Prostate gland (tissue), 2 donors: ENCODE results near the gene SKIC8.

Experiments
- POLR2A ChIP-seq: fragments of 450-650 bp; IDR thresholded peaks from one replicate; pipeline ENCODE4 v1.6.1; 2016; ENCODE audit warnings: antibody characterized with exemption, mild to moderate bottlenecking
- TF ChIP-seq, protein P1 (sequence below), 4 experiments: fragments of 200-600 bp in 2 of 4; fragments of 450-650 bp in 2 of 4; sonication (generic) in 2 of 4; IDR thresholded peaks; 1 replicate in 3 of 4; 2 replicates in 1 of 4; pipeline ENCODE4 v1.5.1; 2016 to 2019; ENCODE audit warnings: antibody characterized with exemption in 4 of 4, mild to moderate bottlenecking in 2 of 4, moderate library complexity in 2 of 4

DNA sequence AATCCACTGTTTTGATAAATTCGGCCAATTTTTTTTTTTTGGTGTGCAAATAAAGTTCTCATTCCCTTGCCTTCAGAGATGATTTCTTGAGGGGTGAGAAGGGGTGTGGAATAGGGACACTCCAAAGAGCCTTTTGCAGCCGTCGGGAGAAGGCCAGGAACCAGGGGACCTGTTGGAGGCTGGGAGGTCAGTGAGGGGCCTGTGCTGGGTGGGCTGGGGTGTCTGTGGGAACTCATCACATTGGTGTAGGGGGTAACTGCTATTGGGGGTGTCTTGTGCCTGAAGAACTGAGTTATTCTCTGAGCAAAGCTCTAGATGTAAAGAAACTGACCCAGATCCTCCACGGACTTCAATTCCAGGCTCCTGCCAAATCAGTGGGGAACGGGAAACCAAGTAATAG lies 13.5 kb upstream of the SKIC8 start:
- TF ChIP-seq, protein P1, sequence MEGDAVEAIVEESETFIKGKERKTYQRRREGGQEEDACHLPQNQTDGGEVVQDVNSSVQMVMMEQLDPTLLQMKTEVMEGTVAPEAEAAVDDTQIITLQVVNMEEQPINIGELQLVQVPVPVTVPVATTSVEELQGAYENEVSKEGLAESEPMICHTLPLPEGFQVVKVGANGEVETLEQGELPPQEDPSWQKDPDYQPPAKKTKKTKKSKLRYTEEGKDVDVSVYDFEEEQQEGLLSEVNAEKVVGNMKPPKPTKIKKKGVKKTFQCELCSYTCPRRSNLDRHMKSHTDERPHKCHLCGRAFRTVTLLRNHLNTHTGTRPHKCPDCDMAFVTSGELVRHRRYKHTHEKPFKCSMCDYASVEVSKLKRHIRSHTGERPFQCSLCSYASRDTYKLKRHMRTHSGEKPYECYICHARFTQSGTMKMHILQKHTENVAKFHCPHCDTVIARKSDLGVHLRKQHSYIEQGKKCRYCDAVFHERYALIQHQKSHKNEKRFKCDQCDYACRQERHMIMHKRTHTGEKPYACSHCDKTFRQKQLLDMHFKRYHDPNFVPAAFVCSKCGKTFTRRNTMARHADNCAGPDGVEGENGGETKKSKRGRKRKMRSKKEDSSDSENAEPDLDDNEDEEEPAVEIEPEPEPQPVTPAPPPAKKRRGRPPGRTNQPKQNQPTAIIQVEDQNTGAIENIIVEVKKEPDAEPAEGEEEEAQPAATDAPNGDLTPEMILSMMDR (IDR thresholded peaks at IDR 0.05), result no peak
- no peak for TF ChIP-seq POLR2A
